GM21526 (cell line): ENCODE measurements around the gene NR3C1.
A peak's percentile ranks its signal among the peaks of the same experiment; 100 is the strongest.

Experiments used
- ATAC-seq: cut with Tn5 transposase; IDR thresholded peaks from one replicate; pipeline ENCODE4 v1.9.1; 2021; ENCODE audit warnings: moderate library complexity; ENCODE audit not compliant: unreplicated experiment, low FRiP score

Gene NR3C1

DNA sequence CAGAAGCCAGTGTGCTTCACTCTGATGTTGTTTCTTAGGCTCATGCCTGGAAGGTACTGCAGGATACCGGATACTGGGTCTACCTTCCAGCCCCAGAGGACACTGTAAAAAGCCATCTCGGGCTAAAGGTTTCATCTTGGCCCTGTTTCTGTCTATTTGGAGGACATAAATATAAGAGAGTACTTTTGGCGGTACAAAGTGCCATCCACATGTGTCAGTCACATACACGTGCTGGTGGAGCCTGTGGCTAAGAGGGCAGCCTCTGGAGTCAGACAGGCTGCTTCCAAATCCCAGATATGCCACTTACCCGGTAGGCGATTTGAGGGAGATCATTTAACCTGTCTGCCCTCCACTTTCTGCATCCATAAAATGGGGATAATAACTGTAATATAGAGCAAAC lies 160.4 kb downstream of the NR3C1 start:
- ATAC-seq, result no peak

DNA sequence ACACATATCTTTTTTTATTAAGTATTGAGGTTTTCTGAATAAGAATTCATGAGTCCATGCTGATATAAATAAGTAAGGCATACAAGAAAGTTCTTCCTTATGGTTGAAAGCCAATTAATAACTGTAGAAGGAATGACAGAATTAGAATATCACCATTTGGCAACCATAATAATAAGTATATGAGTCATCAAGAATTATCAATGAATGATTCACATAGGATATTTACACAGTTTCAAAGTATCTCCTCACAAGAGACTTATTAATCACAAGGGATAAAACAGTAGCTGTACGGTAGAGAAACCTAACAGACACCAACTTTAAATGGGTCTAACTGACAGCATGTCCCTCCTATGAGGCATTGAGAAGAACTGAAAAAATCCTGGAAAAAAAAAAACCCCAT lies 161.6 kb downstream of the NR3C1 start:
- ATAC-seq, result no peak

DNA sequence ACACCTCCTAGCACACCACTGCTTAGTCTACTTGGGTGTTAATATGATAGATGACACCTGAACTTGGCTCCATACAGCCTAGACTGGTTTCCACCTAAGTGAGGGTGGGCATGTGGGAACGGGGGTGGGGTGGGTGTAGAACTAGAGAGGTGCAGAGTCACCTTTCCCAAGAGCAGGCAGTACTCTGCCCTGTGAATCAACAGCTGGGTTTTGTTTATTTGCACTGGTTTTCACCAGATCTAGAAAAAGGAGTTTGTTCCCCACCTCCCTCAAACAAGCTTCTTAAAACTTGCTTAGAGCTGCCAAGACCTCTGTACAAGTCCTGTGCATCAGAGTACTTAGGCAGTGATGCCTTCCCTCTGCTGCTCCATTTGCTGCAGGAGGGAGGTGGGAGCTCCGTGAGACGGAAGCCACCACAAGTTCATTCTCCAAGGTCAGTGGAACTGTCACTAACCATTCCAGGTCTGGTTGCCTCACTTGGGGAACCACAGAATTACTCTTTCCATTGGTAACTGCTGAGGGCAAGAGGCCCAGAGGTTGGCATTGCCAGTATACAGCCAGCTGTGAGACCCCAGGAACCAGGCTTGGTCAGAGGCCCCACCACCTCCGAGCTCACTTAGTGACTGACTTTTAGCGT lies 163.5 kb downstream of the NR3C1 start:
- no peak for ATAC-seq

DNA sequence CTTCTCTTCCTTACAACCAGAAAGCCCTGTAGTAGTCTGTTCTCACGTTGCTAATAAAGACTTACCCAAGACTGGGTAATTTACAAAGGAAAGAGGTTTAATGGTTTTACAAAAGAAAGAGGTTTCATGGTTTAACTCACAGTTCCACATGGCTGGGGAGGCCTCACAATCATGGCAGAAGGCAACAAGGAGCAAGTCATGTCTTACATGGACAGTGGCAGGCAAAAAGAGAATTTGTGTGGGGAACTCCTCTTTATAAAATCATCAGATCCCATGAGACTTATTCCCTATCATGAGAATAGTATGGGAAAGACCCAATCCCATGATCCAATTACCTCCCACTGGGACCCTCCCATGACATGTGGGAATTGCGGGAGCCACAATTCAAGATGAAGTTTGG lies 164.9 kb downstream of the NR3C1 start:
- ATAC-seq, result no peak

DNA sequence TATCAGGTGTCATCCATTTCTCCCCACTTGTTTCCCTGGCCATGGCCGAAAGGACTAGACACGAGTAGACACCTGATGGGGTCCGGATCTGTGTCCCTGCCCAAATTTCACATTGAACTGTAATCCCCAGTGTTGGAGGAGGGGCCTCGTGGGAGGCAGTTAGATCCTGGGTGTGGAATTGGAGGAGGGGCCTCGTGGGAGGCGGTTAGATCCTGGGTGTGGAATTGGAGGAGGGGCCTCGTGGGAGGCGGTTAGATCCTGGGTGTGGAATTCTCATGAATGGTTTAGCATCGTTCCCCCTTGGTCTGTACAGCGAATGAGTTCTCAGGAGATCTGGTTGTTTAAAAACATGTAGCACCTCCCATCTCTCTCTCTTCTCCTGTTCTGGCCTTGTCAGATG lies 165.8 kb downstream of the NR3C1 start:
- no peak for ATAC-seq

DNA sequence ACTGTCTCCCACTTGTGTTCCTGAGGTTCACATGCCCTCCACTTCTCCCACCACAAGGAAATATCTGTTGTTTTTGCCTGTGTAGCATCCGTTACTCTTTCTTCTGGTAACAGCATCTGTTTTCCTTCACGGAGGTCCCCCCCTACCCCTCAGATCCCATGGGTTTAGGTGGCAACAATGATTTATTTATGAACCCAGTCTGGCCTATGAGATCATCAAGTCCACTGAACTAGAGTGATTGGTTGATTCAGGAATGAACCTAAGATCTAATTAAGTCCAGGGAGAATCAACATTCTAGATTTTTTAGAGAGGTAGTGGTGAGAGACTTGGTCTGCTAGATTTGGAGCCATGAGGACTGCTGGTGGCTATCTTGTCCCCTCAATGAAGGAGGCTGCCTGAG lies 166.8 kb downstream of the NR3C1 start:
- ATAC-seq, result no peak

DNA sequence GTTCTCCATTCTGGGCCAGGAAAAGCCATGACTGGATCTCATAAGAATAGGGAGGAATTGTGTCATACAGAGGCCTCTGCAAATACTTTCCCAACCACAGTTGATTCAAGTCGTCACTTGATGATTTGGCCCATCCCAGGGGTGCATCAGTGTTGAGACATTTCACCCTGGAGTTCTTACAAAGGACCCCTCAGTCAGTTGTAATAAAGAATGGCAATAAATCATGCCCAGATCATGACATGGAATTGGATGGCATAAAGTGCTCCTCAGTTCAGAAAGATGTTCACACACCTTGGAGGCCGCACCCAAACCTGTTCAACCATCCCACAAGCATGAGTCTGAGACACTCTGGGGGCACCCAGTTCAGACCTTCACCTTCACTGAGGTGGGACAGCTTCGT lies 168.1 kb downstream of the NR3C1 start:
- no peak for ATAC-seq

DNA sequence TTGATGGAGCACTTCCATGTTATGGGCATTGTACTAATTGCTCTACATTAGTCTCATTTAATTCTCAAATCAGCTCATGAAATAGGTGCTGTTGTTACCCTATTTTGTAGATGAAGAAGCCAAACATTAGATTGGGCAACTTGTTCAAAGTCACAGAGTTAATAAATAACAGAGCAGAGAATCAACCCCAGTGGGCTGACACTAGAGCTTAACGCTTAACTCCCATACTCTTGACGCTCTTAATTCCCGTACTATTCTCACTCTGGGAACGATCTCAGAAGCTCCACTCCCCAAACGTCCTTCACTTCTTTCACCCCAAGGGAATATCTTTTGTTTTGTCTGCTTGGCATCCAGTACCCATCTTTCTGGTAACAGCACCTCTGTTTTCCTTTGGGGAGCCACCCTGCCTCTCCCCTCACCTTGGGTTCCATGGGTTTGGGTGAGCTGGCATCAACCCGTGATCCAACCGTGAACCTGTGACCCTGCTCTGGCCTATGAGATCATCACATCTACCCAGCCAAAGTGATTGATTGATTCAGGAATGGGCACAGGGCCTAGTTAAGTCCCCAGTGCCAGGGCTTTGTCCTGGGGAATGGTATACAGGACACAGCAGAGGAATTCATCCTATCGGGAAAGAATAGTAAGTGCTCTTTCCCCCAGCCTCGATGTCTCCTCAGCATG lies 169.2 kb downstream of the NR3C1 start:
- no peak for ATAC-seq

DNA sequence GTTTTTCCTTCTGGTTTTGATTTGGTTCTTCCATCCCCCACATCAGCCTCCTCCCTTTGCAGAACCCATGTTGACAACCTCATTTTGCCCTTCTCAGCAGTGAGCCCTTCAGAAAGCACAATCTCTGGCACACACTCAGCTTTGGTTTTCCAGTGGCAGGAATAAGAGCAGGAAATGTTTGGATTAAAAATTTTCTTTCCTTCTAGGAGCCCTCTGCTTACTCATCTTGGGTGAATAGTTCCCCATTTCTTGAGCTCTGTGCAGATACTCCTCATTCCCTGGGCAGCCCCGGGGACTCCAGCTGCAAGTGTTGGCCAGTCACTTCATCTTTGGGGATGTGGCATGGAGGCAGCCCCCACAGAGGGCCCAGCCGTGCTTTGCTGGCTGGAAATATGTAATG lies 170.5 kb downstream of the NR3C1 start:
- no peak for ATAC-seq

DNA sequence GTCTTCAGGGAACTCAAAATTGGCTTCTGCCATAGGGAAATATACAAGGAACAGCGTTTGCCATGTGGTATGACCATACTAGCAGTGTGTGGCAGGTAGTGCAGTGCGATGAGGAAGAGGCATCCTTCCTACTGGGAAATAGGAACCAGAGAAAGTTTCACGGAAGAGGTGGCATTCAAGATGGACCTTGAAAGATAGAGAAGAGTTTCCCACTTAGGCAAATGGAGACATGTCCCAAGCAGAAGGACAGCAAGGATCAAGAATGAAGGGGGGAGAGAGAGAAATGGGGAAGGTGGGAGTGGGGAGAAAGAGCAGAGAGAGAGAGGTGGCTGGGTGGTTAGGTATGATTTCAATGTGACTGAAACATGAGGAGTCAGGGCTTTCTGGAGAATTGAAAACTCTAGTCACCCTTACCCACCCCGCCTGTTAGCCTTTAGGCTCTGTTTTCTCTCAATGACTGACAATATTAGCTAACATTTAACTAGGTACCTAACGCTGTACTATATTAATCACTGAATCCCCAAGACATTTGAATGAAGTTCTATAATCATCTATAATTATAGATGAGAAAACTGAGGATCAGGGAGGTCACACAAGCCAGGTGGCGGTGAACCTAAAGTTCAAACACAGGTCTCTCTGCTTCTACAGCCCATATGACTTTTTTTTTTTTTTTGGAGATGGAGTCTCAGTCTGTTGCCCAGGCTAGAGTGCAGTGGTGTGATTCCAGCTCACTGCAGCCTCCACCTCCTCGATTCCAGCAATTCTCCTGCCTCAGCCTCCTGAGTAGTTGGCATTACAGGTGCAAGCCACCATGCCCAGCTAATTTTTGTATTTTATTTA lies 171.3 kb downstream of the NR3C1 start:
- ATAC-seq, result no peak

DNA sequence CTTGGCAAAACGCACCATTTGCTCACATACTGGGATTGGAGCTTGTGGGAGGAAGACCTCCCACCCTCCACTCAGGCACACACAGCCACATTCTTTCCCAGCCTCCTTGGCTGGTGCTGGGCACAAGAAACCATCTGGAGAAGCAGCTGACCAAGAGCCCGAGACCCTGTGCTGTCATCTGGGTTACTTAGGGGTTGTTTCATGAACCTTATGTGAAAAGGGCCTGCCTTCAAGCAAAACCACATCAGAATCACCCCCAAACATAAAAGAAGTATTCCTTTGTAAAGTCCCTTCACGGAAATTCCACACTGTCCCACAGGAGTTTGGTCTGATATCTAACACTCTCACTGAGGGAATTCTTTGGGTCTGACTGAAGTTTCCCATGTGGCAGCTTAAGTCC lies 172.1 kb downstream of the NR3C1 start:
- ATAC-seq, result no peak

DNA sequence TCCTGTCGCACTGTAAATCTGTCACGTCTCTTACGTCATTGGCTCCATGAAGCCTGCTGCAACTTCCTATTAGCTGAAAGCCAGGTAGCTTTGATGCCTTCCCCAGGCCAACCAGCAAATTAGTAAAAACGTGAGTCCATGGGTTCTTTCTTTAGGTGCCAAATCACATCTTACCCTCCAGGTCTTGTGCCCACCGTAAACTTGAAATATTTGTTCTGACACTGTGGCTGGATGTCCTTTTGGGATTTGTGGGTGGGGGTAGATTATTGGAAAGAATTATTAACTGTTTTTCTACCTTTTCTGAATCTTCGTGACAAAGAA lies 172.8 kb downstream of the NR3C1 start:
- ATAC-seq, result no peak

DNA sequence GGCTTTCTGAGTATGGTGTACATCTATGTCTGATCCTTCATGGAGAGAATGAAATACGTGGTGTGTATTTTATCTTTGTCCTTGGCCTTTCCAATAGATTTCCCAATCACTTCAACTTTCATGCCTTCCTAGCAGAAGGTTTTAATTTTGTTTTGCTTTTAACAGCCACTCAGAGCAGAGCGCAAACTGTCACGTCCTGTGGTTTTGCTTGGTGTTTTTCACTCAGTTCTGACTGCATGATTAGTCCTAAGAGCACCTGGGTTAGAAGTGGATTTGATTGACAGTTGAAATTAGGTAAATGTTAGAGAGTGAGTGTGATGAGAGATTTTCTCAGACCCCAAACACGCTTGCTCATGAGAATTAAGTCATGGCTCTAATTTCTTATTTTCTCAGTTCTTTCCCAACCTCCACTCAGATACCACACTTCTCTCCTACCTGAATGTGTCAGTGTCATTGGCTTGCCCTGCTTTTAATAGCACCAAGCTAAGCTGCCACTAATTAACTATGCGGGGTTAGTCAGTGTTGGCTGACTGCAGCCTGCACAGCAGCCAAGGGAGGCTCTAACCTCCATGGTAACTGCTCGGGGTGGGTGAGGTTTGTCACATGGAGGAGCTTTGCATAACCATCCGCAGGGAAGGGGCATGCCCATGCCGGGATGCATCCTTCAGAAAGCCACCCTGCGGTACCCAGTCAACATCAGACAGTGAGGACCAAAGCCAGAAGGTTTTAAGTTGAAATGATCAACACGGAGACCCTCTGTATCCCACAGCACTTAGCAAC lies 173.4 kb downstream of the NR3C1 start:
- ATAC-seq, result peak; percentile 90

DNA sequence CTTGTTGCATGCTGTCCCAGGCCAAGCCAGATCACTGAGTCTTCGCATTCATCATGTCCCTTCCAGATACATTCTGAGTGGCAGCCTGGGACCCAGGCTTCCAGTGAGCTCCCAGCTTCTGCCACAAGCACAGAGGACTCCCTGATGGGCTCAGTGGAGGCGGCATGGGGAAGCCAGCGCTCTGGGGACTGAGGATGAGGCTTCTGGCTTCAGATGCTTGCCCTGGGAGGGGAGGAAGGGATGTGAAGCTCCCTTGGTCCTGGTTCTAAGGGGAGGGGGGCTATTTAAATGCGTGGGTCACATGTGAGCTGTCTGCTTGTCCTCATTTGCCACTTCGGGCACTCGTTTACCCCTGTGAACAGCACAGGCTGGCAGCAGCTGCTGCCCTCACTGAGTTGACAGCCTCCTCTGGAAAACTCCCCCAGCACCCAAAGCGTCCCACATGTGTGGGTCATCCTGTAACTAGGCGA lies 174.0 kb downstream of the NR3C1 start:
- ATAC-seq, result peak; percentile 49

DNA sequence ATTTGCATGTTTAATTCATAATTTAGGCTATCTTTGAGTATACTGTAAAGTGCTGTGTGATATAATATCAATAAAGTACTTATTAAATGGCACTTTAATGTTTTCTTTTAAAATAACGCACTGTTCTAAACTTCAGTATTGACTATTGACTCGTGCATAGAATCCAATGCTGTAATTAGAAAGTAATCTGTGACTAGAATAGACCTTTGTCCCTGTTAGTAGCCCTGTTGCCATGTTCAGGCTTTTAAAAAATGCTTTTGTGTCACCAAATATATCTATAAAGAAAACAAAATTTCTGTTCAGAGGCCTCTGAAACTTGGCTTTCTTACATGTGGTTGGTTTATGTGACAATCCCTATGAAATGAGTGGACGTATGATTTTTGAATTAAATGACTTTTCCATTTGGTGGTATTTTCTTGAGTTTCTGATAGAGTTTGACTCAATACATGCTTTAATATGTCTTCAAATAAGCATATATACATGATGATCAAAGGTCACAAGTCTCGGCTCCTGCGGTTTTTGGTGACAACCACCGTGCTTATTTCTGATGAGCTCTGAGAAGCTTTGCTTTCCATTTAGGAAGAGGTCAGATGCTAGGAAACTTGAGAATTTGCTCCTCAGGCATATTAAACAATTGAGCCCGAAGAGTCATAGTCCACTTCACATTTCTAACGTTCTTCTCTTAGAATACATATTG lies 174.7 kb downstream of the NR3C1 start:
- ATAC-seq, result no peak
